GM19099 (cell line): ENCODE measurements around the gene GPR132.
A peak's percentile ranks its signal among the peaks of the same experiment; 100 is the strongest.

ENCODE experiments used
- POLR2A ChIP-seq: IDR thresholded peaks from 3 replicates; pipeline ENCODE4 v1.6.1; 2011; ENCODE audit warnings: low read depth; ENCODE audit not compliant: insufficient read length; ENCODE audit errors: extremely low read depth

GPR132 gene

GRCh38 chr14:105084741-105085571 is 19.7 kb upstream of the GPR132 start:
- TF ChIP-seq POLR2A, result no peak

GRCh38 chr14:105083926-105084685 is 18.9 kb upstream of the GPR132 start:
- no peak for TF ChIP-seq POLR2A

GRCh38 chr14:105082703-105083102 is 17.5 kb upstream of the GPR132 start:
- no peak for TF ChIP-seq POLR2A

- TF ChIP-seq POLR2A, result no peak
These were observed 14.9 kb upstream of the GPR132 start for GRCh38 chr14:105080161-105080560.

- TF ChIP-seq POLR2A, result no peak
These were observed 13.1 kb upstream of the GPR132 start for GRCh38 chr14:105078294-105078693.

GRCh38 chr14:105077649-105077995 is 12.4 kb upstream of the GPR132 start:
- no peak for TF ChIP-seq POLR2A

- TF ChIP-seq POLR2A, result no peak
These were observed 11.8 kb upstream of the GPR132 start for GRCh38 chr14:105076805-105077648.

GRCh38 chr14:105076296-105076804 is 11.1 kb upstream of the GPR132 start:
- TF ChIP-seq POLR2A, result no peak

GRCh38 chr14:105075379-105076295 is 10.4 kb upstream of the GPR132 start:
- peak; percentile 47 for TF ChIP-seq POLR2A

- no peak for TF ChIP-seq POLR2A
These were observed 9.4 kb upstream of the GPR132 start for GRCh38 chr14:105074601-105075053.

- TF ChIP-seq POLR2A, result no peak
These were observed 8.7 kb upstream of the GPR132 start for GRCh38 chr14:105073720-105074600.

GRCh38 chr14:105072892-105073719 is 7.9 kb upstream of the GPR132 start:
- TF ChIP-seq POLR2A, result no peak
